H9 (cell line): ENCODE results near the gene ARHGAP9. TPM values are rescaled to one million over a fixed set of nuclear protein-coding genes. Genes with fewer than 3 reads are reported as not detected.

Experiments
- DNase-seq: peaks from one replicate; pipeline ENCODE4 v3.0.0-alpha.2; 2017
- H2AFZ ChIP-seq: one replicate; pipeline ENCODE4 v1.6.1; 2013; ENCODE audit warnings: mild to moderate bottlenecking, low read length, control low read depth, moderate library complexity
- H2AK5ac ChIP-seq: 2 replicates; pipeline ENCODE4 v1.6.1; 2013; ENCODE audit warnings: low read length, control low read depth, mixed read lengths; ENCODE audit not compliant: insufficient read length
- H2BK120ac ChIP-seq: one replicate; pipeline ENCODE4 v1.6.1; 2013; ENCODE audit warnings: low read depth, mild to moderate bottlenecking, low read length, control low read depth, inconsistent platforms; ENCODE audit not compliant: poor library complexity, severe bottlenecking
- H2BK12ac ChIP-seq: 2 replicates; pipeline ENCODE4 v1.6.1; 2013; ENCODE audit warnings: low read length, control low read depth, mixed read lengths, low read depth; ENCODE audit not compliant: insufficient read length
- H2BK15ac ChIP-seq: 2 replicates; pipeline ENCODE4 v1.6.1; 2013; ENCODE audit warnings: low read depth, low read length, control low read depth
- H2BK20ac ChIP-seq: one replicate; pipeline ENCODE4 v1.6.1; 2013; ENCODE audit warnings: low read depth, mild to moderate bottlenecking, low read length, control low read depth, inconsistent platforms; ENCODE audit not compliant: poor library complexity, severe bottlenecking
- H2BK5ac ChIP-seq: 2 replicates; pipeline ENCODE4 v1.6.1; 2013; ENCODE audit warnings: low read length, control low read depth, mixed read lengths; ENCODE audit not compliant: insufficient read length
- H3K14ac ChIP-seq: 2 replicates; pipeline ENCODE4 v1.6.1; 2013; ENCODE audit warnings: low read length, control low read depth; ENCODE audit not compliant: insufficient read depth
- H3K18ac ChIP-seq: 2 replicates; pipeline ENCODE4 v1.6.1; 2013; ENCODE audit warnings: low read depth, mild to moderate bottlenecking, mixed read lengths, low read length, control low read depth; ENCODE audit not compliant: insufficient read length
- H3K23ac ChIP-seq: 2 replicates; pipeline ENCODE4 v1.6.1; 2013; ENCODE audit warnings: low read length, control low read depth, mixed read lengths, low read depth; ENCODE audit not compliant: insufficient read length
- H3K23me2 ChIP-seq: 2 replicates; pipeline ENCODE4 v1.6.1; 2013; ENCODE audit warnings: low read depth, mild to moderate bottlenecking, mixed read lengths, low read length, control low read depth; ENCODE audit not compliant: insufficient read length, poor library complexity, severe bottlenecking
- H3K27ac ChIP-seq: 2 replicates; pipeline ENCODE4 v1.5.1; 2013; ENCODE audit warnings: low read length, control low read depth, mixed read lengths, low read depth; ENCODE audit not compliant: insufficient read length
- H3K27me3 ChIP-seq: 2 replicates; pipeline ENCODE4 v1.6.1; 2013; ENCODE audit warnings: low read length, control low read depth, inconsistent platforms; ENCODE audit not compliant: insufficient read depth
- H3K4ac ChIP-seq: 2 replicates; pipeline ENCODE4 v1.6.1; 2013; ENCODE audit warnings: low read depth, mild to moderate bottlenecking, control low read depth, inconsistent platforms, low read length, moderate library complexity
- H3K4me1 ChIP-seq: 2 replicates; pipeline ENCODE4 v1.6.1; 2013; ENCODE audit warnings: low read length, control low read depth, inconsistent platforms; ENCODE audit not compliant: insufficient read depth
- H3K4me2 ChIP-seq: 2 replicates; pipeline ENCODE4 v1.6.1; 2013; ENCODE audit warnings: low read length, control low read depth, mixed read lengths; ENCODE audit not compliant: insufficient read length, insufficient read depth
- H3K56ac ChIP-seq: 2 replicates; pipeline ENCODE4 v1.6.1; 2013; ENCODE audit warnings: low read depth, mild to moderate bottlenecking, mixed read lengths, low read length, control low read depth; ENCODE audit not compliant: insufficient read length
- H3K79me1 ChIP-seq: 2 replicates; pipeline ENCODE4 v1.6.1; 2013; ENCODE audit warnings: low read depth, mild to moderate bottlenecking, moderate library complexity, low read length, control low read depth, inconsistent platforms; ENCODE audit not compliant: insufficient read depth, poor library complexity, severe bottlenecking
- H3K79me2 ChIP-seq: 2 replicates; pipeline ENCODE4 v1.6.1; 2013; ENCODE audit warnings: low read length, control low read depth, inconsistent platforms; ENCODE audit not compliant: insufficient read depth
- H3K9ac ChIP-seq: 2 replicates; pipeline ENCODE4 v1.6.1; 2013; ENCODE audit warnings: low read length, control low read depth, mixed read lengths; ENCODE audit not compliant: insufficient read length; ENCODE audit errors: extremely low read depth
- H3K9me3 ChIP-seq: one replicate; pipeline ENCODE4 v1.6.1; 2013; ENCODE audit warnings: low read depth, low read length, inconsistent platforms; ENCODE audit not compliant: control insufficient read depth
- H3T11ph ChIP-seq: one replicate; pipeline ENCODE4 v1.6.1; 2013; ENCODE audit warnings: mild to moderate bottlenecking, low read length, control low read depth, inconsistent platforms
- H4K20me1 ChIP-seq: one replicate; pipeline ENCODE4 v1.6.1; 2013; ENCODE audit not compliant: control insufficient read depth, insufficient read length, insufficient read depth
- H4K5ac ChIP-seq: 2 replicates; pipeline ENCODE4 v1.6.1; 2013; ENCODE audit warnings: low read depth, mild to moderate bottlenecking, mixed read lengths, low read length, control low read depth; ENCODE audit not compliant: insufficient read length
- H4K8ac ChIP-seq: replicated peaks from 2 replicates; pipeline ENCODE4 v1.6.1; 2013; ENCODE audit warnings: low read length, control low read depth, mixed read lengths, low read depth; ENCODE audit not compliant: insufficient read length
- H4K91ac ChIP-seq: 2 replicates; pipeline ENCODE4 v1.6.1; 2013; ENCODE audit warnings: low read depth, mild to moderate bottlenecking, moderate library complexity, mixed read lengths, low read length, control low read depth; ENCODE audit not compliant: insufficient read length
- H3K27ac Mint-ChIP-seq, 3 experiments: 2 replicates in 2 of 3; 3 replicates in 1 of 3; pipeline ENCODE4 v1.8.0; 2020 to 2021; ENCODE audit warnings: mixed read lengths in 3 of 3, mild to moderate bottlenecking in 1 of 3, moderate library complexity in 1 of 3
- H3K27me3 Mint-ChIP-seq: 2 replicates; pipeline ENCODE4 v1.8.0; 2021; ENCODE audit warnings: low read depth, mild to moderate bottlenecking, moderate library complexity, mixed read lengths
- H3K36me3 Mint-ChIP-seq, 3 experiments: 2 replicates in 2 of 3; 3 replicates in 1 of 3; pipeline ENCODE4 v1.8.0; 2020 to 2021; ENCODE audit warnings: low read depth in 3 of 3, mixed read lengths in 3 of 3; ENCODE audit not compliant: insufficient read depth in 1 of 3
- H3K4me1 Mint-ChIP-seq, 2 experiments: 2 replicates each; pipeline ENCODE4 v1.8.0; 2020; ENCODE audit warnings: mixed read lengths in 2 of 2
- H3K4me3 Mint-ChIP-seq, 2 experiments: 2 replicates in 1 of 2; 3 replicates in 1 of 2; pipeline ENCODE4 v1.8.0; 2020 to 2021; ENCODE audit warnings: mild to moderate bottlenecking in 2 of 2, mixed read lengths in 2 of 2, moderate library complexity in 1 of 2
- H3K9me3 Mint-ChIP-seq, 2 experiments: 2 replicates in 1 of 2; 3 replicates in 1 of 2; pipeline ENCODE4 v1.8.0; 2020; ENCODE audit warnings: mild to moderate bottlenecking in 2 of 2, mixed read lengths in 2 of 2, moderate library complexity in 1 of 2
- CTCF ChIP-seq: fragments of 200-600 bp; sonication (generic); conservative IDR thresholded peaks from 3 replicates; pipeline ENCODE4 v1.8.0; 2021; ENCODE audit warnings: antibody characterized with exemption, mild to moderate bottlenecking
- WGBS: extraction: QIAGEN DNeasy Blood & Tissue Kit; methylation state at CpG from one replicate; pipeline ENCODE4 v1.1.7; 2013; ENCODE audit warnings: missing lambda C conversion rate, low lambda C conversion rate, mixed read lengths; ENCODE audit not compliant: insufficient read length; ENCODE audit errors: extremely low coverage; 5-methylcytosine and 5-hydroxymethylcytosine counted together
- total RNA-seq: library from RNA; stranded (reverse); gene quantifications from 2 replicates; pipeline ENCODE4 v1.2.1, GENCODE V29; 2021

ARHGAP9 gene
- total RNA-seq, 1 experiment from 2014 or later = 3.7 TPM

DNA sequence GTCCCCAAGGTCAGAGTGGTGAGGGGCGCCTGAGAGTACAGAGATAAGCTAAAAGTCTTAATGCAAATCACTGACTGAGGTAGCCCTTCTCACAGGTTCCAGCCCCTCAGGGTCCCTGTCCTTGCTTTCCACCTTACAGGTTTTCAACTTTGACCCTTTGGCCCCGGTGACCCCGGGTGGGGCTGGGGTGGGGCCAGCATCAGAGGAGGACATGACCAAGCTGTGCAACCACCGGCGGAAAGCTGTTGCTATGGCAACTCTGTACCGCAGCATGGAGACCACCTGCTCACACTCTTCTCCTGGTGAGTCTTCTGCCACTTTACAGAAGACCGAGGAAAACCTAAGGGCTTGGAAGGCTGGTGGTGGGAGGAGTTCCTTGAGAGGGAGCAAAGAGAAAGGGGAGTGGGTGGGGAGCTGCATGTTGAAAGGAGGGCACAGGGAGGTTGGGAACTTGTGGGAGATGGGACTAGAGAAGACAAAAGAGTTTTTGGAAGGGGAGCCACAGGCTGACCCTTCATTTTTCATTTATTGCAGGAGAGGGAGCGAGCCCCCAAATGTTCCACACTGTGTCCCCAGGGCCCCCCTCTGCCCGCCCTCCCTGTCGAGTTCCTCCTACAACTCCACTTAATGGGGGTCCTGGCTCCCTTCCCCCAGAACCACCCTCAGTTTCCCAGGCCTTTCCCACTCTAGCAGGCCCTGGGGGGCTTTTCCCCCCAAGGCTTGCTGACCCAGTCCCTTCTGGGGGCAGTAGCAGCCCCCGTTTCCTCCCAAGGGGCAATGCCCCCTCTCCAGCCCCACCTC lies 45.3 kb upstream of the ARHGAP9 start:
- no peak for TF ChIP-seq CTCF
- no peak overlapping the region for H2AFZ ChIP-seq
- H3K23ac ChIP-seq = no peak overlapping the region
- H3K14ac ChIP-seq = no peak overlapping the region
- peaks cover 14 to 44% (median 40%) of the 10 kb centered on the region in 3 experiments; a peak in 6 of 7 replicates for H3K36me3 Mint-ChIP-seq
- peak overlapping the region; percentile 12 to 96; a peak in 2 of 5 replicates for H3K4me3 Mint-ChIP-seq
- peaks cover 14% of the 10 kb centered on the region for H3K23me2 ChIP-seq
- no peak overlapping the region for H2BK12ac ChIP-seq
- H2BK120ac ChIP-seq = no peak overlapping the region
- no peak overlapping the region for H4K8ac ChIP-seq
- no peak overlapping the region for H2AK5ac ChIP-seq
- H3T11ph ChIP-seq = no peak overlapping the region
- no peak overlapping the region for H3K27ac Mint-ChIP-seq
- H3K9me3 ChIP-seq = no peaks in the 10 kb centered on the region
- no peak overlapping the region for H3K4me2 ChIP-seq
- no peak overlapping the region for H4K91ac ChIP-seq
- DNase-seq = no peak
- no peaks in the 10 kb centered on the region for H4K20me1 ChIP-seq
- no peak overlapping the region for H3K56ac ChIP-seq
- H3K4me1 ChIP-seq = peaks cover 3% of the 10 kb centered on the region; the same call in 1 of the 2 replicates
- H3K4me1 Mint-ChIP-seq = peaks cover 25 to 45% of the 10 kb centered on the region in 2 experiments
- no peaks in the 10 kb centered on the region for H3K79me2 ChIP-seq
- H3K4ac ChIP-seq = no peak overlapping the region
- no peak overlapping the region for H3K9ac ChIP-seq
- no peak overlapping the region for H2BK15ac ChIP-seq
- H3K27me3 Mint-ChIP-seq = no peaks in the 10 kb centered on the region; the same call in 1 of the 2 replicates
- no peak overlapping the region for H3K18ac ChIP-seq
- no peak overlapping the region for H4K5ac ChIP-seq
- H2BK20ac ChIP-seq = no peak overlapping the region
- H2BK5ac ChIP-seq = no peak overlapping the region
- no CpG with 5 or more reads among the region's 11 CpGs for WGBS
- no peaks in the 10 kb centered on the region for H3K27me3 ChIP-seq
- no peaks in the 10 kb centered on the region for H3K79me1 ChIP-seq
- no peaks in the 10 kb centered on the region for H3K9me3 Mint-ChIP-seq
- no peak overlapping the region for H3K27ac ChIP-seq
